Measurements from ENCODE around the gene SMU1.

SMU1 gene

GRCh38 chr9:33112094-33112493, 35.6 kb upstream of the SMU1 start:
- Histone ChIP-seq H3K36me3 (ENCODE audit: insufficient read depth, low read length) (peaks cover 46% of the 10 kb centered on the region), H3K27me3 (ENCODE audit: control insufficient read depth, insufficient read depth, low read length) (no peaks in the 10 kb centered on the region), H3K9ac (ENCODE audit: low read depth, low read length) (no peak overlapping the region), H3K4me1 (ENCODE audit: control insufficient read depth, insufficient read depth, low read length) (peaks cover 16% of the 10 kb centered on the region), H3K4me2 (ENCODE audit: low read length) (no peak overlapping the region), H3K4me3 (ENCODE audit: low read length) (no peak overlapping the region), H3K9me3 (replicated peaks; ENCODE audit: low read length) (no peaks in the 10 kb centered on the region)

DNA sequence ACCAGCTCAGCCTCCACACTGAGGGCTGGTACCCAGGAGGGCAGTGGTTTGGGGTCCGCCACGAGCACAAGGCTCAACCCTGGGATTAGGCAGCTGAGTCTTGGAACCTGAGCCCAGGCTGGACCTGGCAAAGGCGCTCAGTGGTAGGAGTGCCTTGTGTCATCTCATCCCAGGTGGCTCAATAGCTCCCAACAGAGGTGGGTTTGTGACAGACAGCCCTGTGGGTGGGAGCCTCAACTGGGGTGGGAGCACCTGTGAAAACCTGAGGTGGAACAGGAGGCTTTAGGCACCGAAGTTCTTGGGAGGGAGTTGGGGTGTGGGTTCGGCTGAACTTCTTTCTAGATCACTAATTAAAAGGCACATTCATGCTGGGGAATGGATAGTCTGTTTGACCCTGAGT, 35.2 kb upstream of the SMU1 start:
- Histone ChIP-seq H3K4me3 (ENCODE audit: low read length) (no peak overlapping the region), H3K9me3 (replicated peaks; ENCODE audit: low read length) (no peaks in the 10 kb centered on the region), H3K36me3 (ENCODE audit: insufficient read depth, low read length) (peaks cover 46% of the 10 kb centered on the region), H3K4me2 (ENCODE audit: low read length) (no peak overlapping the region), H3K9ac (ENCODE audit: low read depth, low read length) (no peak overlapping the region), H3K27me3 (ENCODE audit: control insufficient read depth, insufficient read depth, low read length) (no peaks in the 10 kb centered on the region), H3K4me1 (ENCODE audit: control insufficient read depth, insufficient read depth, low read length) (peaks cover 16% of the 10 kb centered on the region)

- Histone ChIP-seq H3K27me3 (ENCODE audit: control insufficient read depth, insufficient read depth, low read length) (no peaks in the 10 kb centered on the region), H3K9ac (ENCODE audit: low read depth, low read length) (no peak overlapping the region), H3K4me1 (ENCODE audit: control insufficient read depth, insufficient read depth, low read length) (peaks cover 23% of the 10 kb centered on the region), H3K4me3 (ENCODE audit: low read length) (no peak overlapping the region), H3K4me2 (ENCODE audit: low read length) (no peak overlapping the region), H3K9me3 (replicated peaks; ENCODE audit: low read length) (no peaks in the 10 kb centered on the region), H3K36me3 (ENCODE audit: insufficient read depth, low read length) (peaks cover 45% of the 10 kb centered on the region)
Measured at GRCh38 chr9:33110686-33111085, 34.2 kb upstream of the SMU1 start.

DNA sequence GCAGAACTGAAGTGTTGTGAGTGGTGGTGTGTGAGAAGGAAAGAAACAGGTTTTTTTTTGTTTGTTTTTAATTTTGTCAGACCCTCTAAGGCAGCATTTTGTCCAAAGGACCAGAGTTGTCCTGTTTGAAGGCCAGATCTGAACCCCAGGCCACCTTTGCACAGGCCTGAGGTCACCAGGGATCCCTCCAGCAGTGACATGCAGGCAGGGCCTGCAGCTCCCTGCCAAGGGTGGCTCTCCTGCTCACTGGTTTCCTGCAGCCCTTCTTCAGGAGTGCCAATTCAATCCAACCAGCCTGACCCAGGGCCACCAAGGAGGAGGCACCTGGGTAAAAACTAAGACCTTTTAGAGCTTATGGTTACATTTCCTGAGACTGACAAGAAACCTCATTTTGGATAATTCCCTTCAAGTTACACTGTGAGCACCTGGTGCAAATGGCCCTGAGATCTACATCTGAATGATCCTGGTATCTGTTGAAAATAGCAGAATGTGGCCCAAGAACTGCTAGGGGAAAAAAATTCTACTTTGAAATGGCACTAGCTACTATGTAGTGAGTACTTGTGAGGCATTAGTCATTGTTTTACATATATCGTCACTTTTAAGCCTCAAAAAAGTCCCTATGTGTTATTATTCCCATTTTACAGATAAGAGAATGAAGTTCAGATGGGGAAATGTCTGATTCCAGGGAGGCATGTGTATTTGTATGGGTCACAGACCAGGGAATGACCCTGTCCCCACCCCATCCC, 33.5 kb upstream of the SMU1 start:
- Histone ChIP-seq H3K4me2 (ENCODE audit: low read length) (no peak overlapping the region), H3K4me3 (ENCODE audit: low read length) (no peak overlapping the region), H3K9ac (ENCODE audit: low read depth, low read length) (no peak overlapping the region), H3K9me3 (replicated peaks; ENCODE audit: low read length) (no peaks in the 10 kb centered on the region), H3K4me1 (ENCODE audit: control insufficient read depth, insufficient read depth, low read length) (peaks cover 28% of the 10 kb centered on the region), H3K36me3 (ENCODE audit: insufficient read depth, low read length) (peaks cover 40% of the 10 kb centered on the region), H3K27me3 (ENCODE audit: control insufficient read depth, insufficient read depth, low read length) (no peaks in the 10 kb centered on the region)

GRCh38 chr9:33109097-33109496, 32.6 kb upstream of the SMU1 start:
- Histone ChIP-seq H3K27me3 (ENCODE audit: control insufficient read depth, insufficient read depth, low read length) (no peaks in the 10 kb centered on the region), H3K4me2 (ENCODE audit: low read length) (no peak overlapping the region), H3K4me1 (ENCODE audit: control insufficient read depth, insufficient read depth, low read length) (peaks cover 33% of the 10 kb centered on the region), H3K36me3 (ENCODE audit: insufficient read depth, low read length) (peaks cover 31% of the 10 kb centered on the region), H3K9me3 (replicated peaks; ENCODE audit: low read length) (no peaks in the 10 kb centered on the region), H3K9ac (ENCODE audit: low read depth, low read length) (no peak overlapping the region), H3K4me3 (ENCODE audit: low read length) (no peak overlapping the region)

GRCh38 chr9:33108472-33108871, 32.0 kb upstream of the SMU1 start:
- Histone ChIP-seq H3K36me3 (ENCODE audit: insufficient read depth, low read length) (peaks cover 24% of the 10 kb centered on the region), H3K4me2 (ENCODE audit: low read length) (no peak overlapping the region), H3K27me3 (ENCODE audit: control insufficient read depth, insufficient read depth, low read length) (no peaks in the 10 kb centered on the region), H3K9ac (ENCODE audit: low read depth, low read length) (no peak overlapping the region), H3K9me3 (replicated peaks; ENCODE audit: low read length) (no peaks in the 10 kb centered on the region), H3K4me1 (ENCODE audit: control insufficient read depth, insufficient read depth, low read length) (peaks cover 39% of the 10 kb centered on the region), H3K4me3 (ENCODE audit: low read length) (no peak overlapping the region)

GRCh38 chr9:33107762-33108161, 31.3 kb upstream of the SMU1 start:
- Histone ChIP-seq H3K4me1 (ENCODE audit: control insufficient read depth, insufficient read depth, low read length) (peaks cover 41% of the 10 kb centered on the region), H3K9ac (ENCODE audit: low read depth, low read length) (peak overlapping the region; percentile 45), H3K4me3 (ENCODE audit: low read length) (no peak overlapping the region), H3K27me3 (ENCODE audit: control insufficient read depth, insufficient read depth, low read length) (no peaks in the 10 kb centered on the region), H3K4me2 (ENCODE audit: low read length) (peak overlapping the region; percentile 65), H3K9me3 (replicated peaks; ENCODE audit: low read length) (no peaks in the 10 kb centered on the region), H3K36me3 (ENCODE audit: insufficient read depth, low read length) (peaks cover 17% of the 10 kb centered on the region)

- no peaks in the 10 kb centered on the region for H3K27me3 ChIP-seq (ENCODE audit: control insufficient read depth, insufficient read depth, low read length)
- peaks cover 47% of the 10 kb centered on the region for H3K4me1 ChIP-seq (ENCODE audit: control insufficient read depth, insufficient read depth, low read length)
- peaks cover 10% of the 10 kb centered on the region for H3K36me3 ChIP-seq (ENCODE audit: insufficient read depth, low read length)
- peak overlapping the region; percentile 27 for H3K4me3 ChIP-seq (ENCODE audit: low read length)
- H3K9ac ChIP-seq (ENCODE audit: low read depth, low read length), result peak overlapping the region; percentile 59
- no peaks in the 10 kb centered on the region for H3K9me3 ChIP-seq (replicated peaks; ENCODE audit: low read length)
- peak overlapping the region; percentile 65 for H3K4me2 ChIP-seq (ENCODE audit: low read length)
Measured at GRCh38 chr9:33106827-33107621, 30.6 kb upstream of the SMU1 start.

- Histone ChIP-seq H3K9me3 (replicated peaks; ENCODE audit: low read length) (no peaks in the 10 kb centered on the region), H3K4me2 (ENCODE audit: low read length) (peak overlapping the region; percentile 65), H3K4me1 (ENCODE audit: control insufficient read depth, insufficient read depth, low read length) (peaks cover 54% of the 10 kb centered on the region), H3K36me3 (ENCODE audit: insufficient read depth, low read length) (peaks cover 5% of the 10 kb centered on the region), H3K9ac (ENCODE audit: low read depth, low read length) (peak overlapping the region; percentile 59), H3K4me3 (ENCODE audit: low read length) (peak overlapping the region; percentile 24), H3K27me3 (ENCODE audit: control insufficient read depth, insufficient read depth, low read length) (no peaks in the 10 kb centered on the region)
Measured at GRCh38 chr9:33106372-33106771, 29.9 kb upstream of the SMU1 start.

DNA sequence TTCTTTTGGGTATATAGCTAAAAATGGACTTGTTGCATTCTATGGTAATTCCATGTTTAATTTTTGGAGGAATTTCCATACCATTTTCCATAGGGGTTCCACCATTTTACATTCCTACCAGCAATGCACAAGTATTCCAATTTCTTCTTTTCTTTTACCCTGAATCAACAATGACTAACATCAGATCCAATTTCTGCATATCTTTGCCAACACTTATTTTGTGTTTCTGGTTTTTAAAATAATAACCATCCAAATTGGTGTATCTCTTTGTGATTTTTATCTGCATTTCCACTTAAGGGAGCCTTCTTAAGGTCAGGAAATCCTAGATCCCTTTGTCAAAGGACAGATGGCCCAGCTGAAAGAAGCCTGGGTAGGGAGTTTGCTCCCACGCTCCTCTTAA, 29.5 kb upstream of the SMU1 start:
- H3K27me3 ChIP-seq (ENCODE audit: control insufficient read depth, insufficient read depth, low read length), result no peaks in the 10 kb centered on the region
- H3K36me3 ChIP-seq (ENCODE audit: insufficient read depth, low read length), result peaks cover 4% of the 10 kb centered on the region
- H3K9me3 ChIP-seq (replicated peaks; ENCODE audit: low read length), result no peaks in the 10 kb centered on the region
- H3K4me3 ChIP-seq (ENCODE audit: low read length), result peak overlapping the region; percentile 24
- peaks cover 58% of the 10 kb centered on the region for H3K4me1 ChIP-seq (ENCODE audit: control insufficient read depth, insufficient read depth, low read length)
- peak overlapping the region; percentile 65 for H3K4me2 ChIP-seq (ENCODE audit: low read length)
- peak overlapping the region; percentile 59 for H3K9ac ChIP-seq (ENCODE audit: low read depth, low read length)

DNA sequence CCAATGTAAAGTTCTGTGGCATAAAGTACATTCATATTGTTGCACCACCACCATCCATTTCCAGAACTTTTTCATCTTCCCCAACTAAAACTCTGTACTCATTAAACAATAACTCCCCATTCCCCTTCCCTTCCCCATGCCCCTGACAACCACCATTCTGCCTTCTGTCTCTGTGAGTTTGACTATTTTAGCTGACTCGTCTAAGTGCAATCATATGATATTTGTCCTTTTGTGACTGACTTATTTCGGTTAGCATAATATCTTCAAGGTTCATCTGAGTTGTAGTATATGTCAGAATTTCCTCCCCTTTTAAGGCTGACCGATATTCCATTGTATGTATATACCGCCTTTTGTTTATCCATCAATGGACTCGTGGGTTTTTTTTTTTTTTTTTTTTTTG, 29.0 kb upstream of the SMU1 start:
- Histone ChIP-seq H3K27me3 (ENCODE audit: control insufficient read depth, insufficient read depth, low read length) (no peaks in the 10 kb centered on the region), H3K4me1 (ENCODE audit: control insufficient read depth, insufficient read depth, low read length) (peaks cover 62% of the 10 kb centered on the region), H3K9ac (ENCODE audit: low read depth, low read length) (no peak overlapping the region), H3K9me3 (replicated peaks; ENCODE audit: low read length) (no peaks in the 10 kb centered on the region), H3K36me3 (ENCODE audit: insufficient read depth, low read length) (no peaks in the 10 kb centered on the region), H3K4me2 (ENCODE audit: low read length) (peak overlapping the region; percentile 65), H3K4me3 (ENCODE audit: low read length) (no peak overlapping the region)
